HT1080 (cell line): ENCODE measurements around the gene TNIK. TPM values are rescaled to one million over a fixed set of nuclear protein-coding genes. Genes with fewer than 3 reads are reported as not detected.
A peak's percentile ranks its signal among the peaks of the same experiment; 100 is the strongest.
"Not testable (repeated sequence)": the region's sequence is repeated elsewhere in the genome, so short reads cannot be mapped to it uniquely, and the experiment has no call there.

ENCODE experiments used
- DNase-seq: peaks from one replicate; pipeline ENCODE4 v3.0.0-alpha.2; 2015; ENCODE audit warnings: low read depth
- total RNA-seq: library from RNA; depleted of rRNA; stranded (reverse); fragments of >200 nt; shearing (Covaris generic); gene quantifications from 2 replicates; pipeline ENCODE4 v1.2.3, GENCODE V29; 2014

The TNIK gene
- total RNA-seq, 1 experiment from 2014 or later, result 16.1 TPM

- peak; percentile 26 for DNase-seq
These were observed 317.2 kb downstream of the TNIK start for GRCh38 chr3:171142985-171143384.

- DNase-seq, result no peak
These were observed 320.0 kb downstream of the TNIK start for GRCh38 chr3:171140246-171140645.

- no peak for DNase-seq
These were observed 322.2 kb downstream of the TNIK start for GRCh38 chr3:171138027-171138426.

- peak; percentile 40 for DNase-seq
These were observed 324.7 kb downstream of the TNIK start for GRCh38 chr3:171135549-171135948.

- peak; percentile 48 for DNase-seq
These were observed 326.2 kb downstream of the TNIK start for GRCh38 chr3:171133796-171134569.

- DNase-seq, result no peak
These were observed 326.9 kb downstream of the TNIK start for GRCh38 chr3:171133337-171133736.

GRCh38 chr3:171132873-171133272, 327.3 kb downstream of the TNIK start:
- DNase-seq, result peak; percentile 82

- peak; percentile 73 for DNase-seq
These were observed 330.4 kb downstream of the TNIK start for GRCh38 chr3:171129827-171130226.

- no peak for DNase-seq
These were observed 332.6 kb downstream of the TNIK start for GRCh38 chr3:171127611-171128010.

- no peak for DNase-seq
These were observed 333.6 kb downstream of the TNIK start for GRCh38 chr3:171126478-171127209.

- no peak for DNase-seq
These were observed 335.2 kb downstream of the TNIK start for GRCh38 chr3:171125010-171125409.

- no peak for DNase-seq
These were observed 336.3 kb downstream of the TNIK start for GRCh38 chr3:171123915-171124314.

GRCh38 chr3:171122861-171123260, 337.3 kb downstream of the TNIK start:
- no peak for DNase-seq

GRCh38 chr3:171122240-171122639, 338.0 kb downstream of the TNIK start:
- DNase-seq, result no peak

- DNase-seq, result no peak
These were observed 338.4 kb downstream of the TNIK start for GRCh38 chr3:171121801-171122200.

GRCh38 chr3:171119402-171119801, 340.8 kb downstream of the TNIK start:
- DNase-seq, result not testable (repeated sequence)

- not testable (repeated sequence) for DNase-seq
These were observed 341.2 kb downstream of the TNIK start for GRCh38 chr3:171118993-171119392.

GRCh38 chr3:171116824-171117395, 343.3 kb downstream of the TNIK start:
- DNase-seq, result no peak

- peak; percentile 45 for DNase-seq
These were observed 343.8 kb downstream of the TNIK start for GRCh38 chr3:171116365-171116764.

GRCh38 chr3:171115667-171116066, 344.5 kb downstream of the TNIK start:
- DNase-seq, result no peak

GRCh38 chr3:171113716-171114115, 346.5 kb downstream of the TNIK start:
- DNase-seq, result no peak

GRCh38 chr3:171110715-171111114, 349.5 kb downstream of the TNIK start:
- DNase-seq, result no peak
